HG03135 (cell line): Measurements from ENCODE around the gene ZSCAN2.

Experiments
- ATAC-seq: cut with Tn5 transposase; IDR thresholded peaks from one replicate; pipeline ENCODE4 v1.9.1; 2021; ENCODE audit warnings: mild to moderate bottlenecking, moderate library complexity; ENCODE audit not compliant: unreplicated experiment

ZSCAN2 gene

GRCh38 chr15:84668221-84668982 lies 67.6 kb downstream of the ZSCAN2 start:
- ATAC-seq: no peak

GRCh38 chr15:84669726-84670125 lies 68.9 kb downstream of the ZSCAN2 start:
- ATAC-seq: no peak

- no peak for ATAC-seq
These were observed 70.4 kb downstream of the ZSCAN2 start for GRCh38 chr15:84671211-84671610.
